Measurements from ENCODE around the gene AP5S1.
"Not testable (repeated sequence)": the region's sequence is repeated elsewhere in the genome, so short reads cannot be mapped to it uniquely, and the experiment has no call there.

The AP5S1 gene

GRCh38 chr20:3787324-3788014 lies 32.9 kb upstream of the AP5S1 start:
- Histone ChIP-seq H2BK15ac (ENCODE audit: low read depth, poor library complexity, severe bottlenecking) (no peak overlapping the region), H3K9ac (ENCODE audit: low read length) (peak overlapping the region; percentile 83), H4K91ac (ENCODE audit: low read length) (no peak overlapping the region), H3K4ac (ENCODE audit: low read depth in 1 of 2, low read length in 2 of 2) (peak overlapping the region in 1 of 2 experiments; percentile 21), H2BK5ac (ENCODE audit: low read depth, low read length, poor library complexity, severe bottlenecking) (no peak overlapping the region), H3K14ac (ENCODE audit: low read length in 2 of 2) (no peak overlapping the region), H3K4me1 (ENCODE audit: control insufficient read depth, insufficient read depth, low read depth, low read length) (peaks cover 31% of the 10 kb centered on the region), H3K4me3 (ENCODE audit: insufficient read depth in 1 of 2, low read depth in 1 of 2, low read length in 2 of 2) (peak overlapping the region in 1 of 2 experiments; percentile 77), H3K18ac (ENCODE audit: low read depth in 1 of 2, low read length in 2 of 2) (no peak overlapping the region), H3K27me3 (ENCODE audit: control insufficient read depth in 1 of 2, insufficient read depth in 1 of 2, low read length in 2 of 2) (no peaks in the 10 kb centered on the region), H2AK5ac (ENCODE audit: low read length, severe bottlenecking) (no peak overlapping the region), H3K36me3 (ENCODE audit: control insufficient read depth in 1 of 2, insufficient read depth in 2 of 2, low read depth in 1 of 2, low read length in 2 of 2) (peaks cover 23 to 24% of the 10 kb centered on the region in 2 experiments), H4K8ac (ENCODE audit: low read length) (no peak overlapping the region), H3K4me2 (ENCODE audit: low read length, poor library complexity, severe bottlenecking) (no peak overlapping the region), H3K23ac (ENCODE audit: low read length in 2 of 2) (no peak overlapping the region), H3K9me3 (ENCODE audit: control insufficient read depth, low read length) (no peaks in the 10 kb centered on the region), H3K27ac (ENCODE audit: low read length, poor library complexity, severe bottlenecking) (no peak overlapping the region), H3K79me1 (replicated peaks; ENCODE audit: low read length, poor library complexity, severe bottlenecking) (peaks cover 18% of the 10 kb centered on the region), H2BK120ac (ENCODE audit: low read depth, low read length) (no peak overlapping the region), H2BK12ac (ENCODE audit: low read length in 2 of 2) (no peak overlapping the region), H2AFZ (ENCODE audit: low read depth, low read length) (no peak overlapping the region)
- 91% methylated on average over 4 of the region's 5 CpGs for WGBS
- peak; percentile 40 for DNase-seq

- DNase-seq, result peak; percentile 22
- 40% methylated on average over 4 of the region's 4 CpGs for WGBS
- H3K18ac ChIP-seq (ENCODE audit: low read depth in 1 of 2, low read length in 2 of 2), result peak overlapping the region in 1 of 2 experiments; percentile 2
Observed at GRCh38 chr20:3788685-3789155, 31.6 kb upstream of the AP5S1 start.

DNA sequence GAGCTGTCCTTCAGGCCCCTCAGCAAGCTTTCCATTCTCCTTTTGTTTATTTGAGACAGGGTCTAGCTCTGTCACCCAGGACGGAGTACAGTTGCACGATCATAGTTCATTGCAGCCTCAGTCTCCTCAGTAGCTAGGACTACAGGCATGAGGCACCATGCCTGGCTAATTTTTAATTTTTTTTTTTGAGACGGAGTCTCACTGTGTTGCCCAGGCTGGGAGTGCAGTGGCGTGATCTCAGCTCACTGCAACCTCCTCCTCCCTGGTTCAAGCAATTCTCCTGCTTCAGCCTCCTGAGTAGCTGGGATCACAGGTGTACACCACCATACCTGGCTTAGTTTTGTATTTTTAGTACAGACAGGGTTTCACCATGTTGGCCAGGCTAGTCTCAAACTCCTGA lies 31.1 kb upstream of the AP5S1 start:
- Histone ChIP-seq H3K4me1 (ENCODE audit: control insufficient read depth, insufficient read depth, low read depth, low read length) (peaks cover 19% of the 10 kb centered on the region), H3K36me3 (ENCODE audit: control insufficient read depth in 1 of 2, insufficient read depth in 2 of 2, low read depth in 1 of 2, low read length in 2 of 2) (peaks cover 12 to 17% of the 10 kb centered on the region in 2 experiments), H2BK12ac (ENCODE audit: low read length in 2 of 2) (peak overlapping the region in 1 of 2 experiments; percentile 31), H3K79me1 (replicated peaks; ENCODE audit: low read length, poor library complexity, severe bottlenecking) (peaks cover 10% of the 10 kb centered on the region)
- H3K23ac ChIP-seq (ENCODE audit: low read length in 2 of 2); H2BK5ac ChIP-seq (ENCODE audit: low read depth, low read length, poor library complexity, severe bottlenecking); DNase-seq; H2AK5ac ChIP-seq (ENCODE audit: low read length, severe bottlenecking); H3K27ac ChIP-seq (ENCODE audit: low read length, poor library complexity, severe bottlenecking); H2BK120ac ChIP-seq (ENCODE audit: low read depth, low read length); H3K9me3 ChIP-seq (ENCODE audit: control insufficient read depth, low read length); H3K14ac ChIP-seq (ENCODE audit: low read length in 2 of 2); H3K4ac ChIP-seq (ENCODE audit: low read depth in 1 of 2, low read length in 2 of 2); H3K9ac ChIP-seq (ENCODE audit: low read length); H2AFZ ChIP-seq (ENCODE audit: low read depth, low read length); H4K91ac ChIP-seq (ENCODE audit: low read length); H2BK15ac ChIP-seq (ENCODE audit: low read depth, poor library complexity, severe bottlenecking); H3K4me3 ChIP-seq (ENCODE audit: insufficient read depth in 1 of 2, low read depth in 1 of 2, low read length in 2 of 2); H4K8ac ChIP-seq (ENCODE audit: low read length); H3K27me3 ChIP-seq (ENCODE audit: control insufficient read depth in 1 of 2, insufficient read depth in 1 of 2, low read length in 2 of 2); H3K18ac ChIP-seq (ENCODE audit: low read depth in 1 of 2, low read length in 2 of 2); H3K4me2 ChIP-seq (ENCODE audit: low read length, poor library complexity, severe bottlenecking): not testable (repeated sequence)
- WGBS, result 93% methylated on average over 4 of the region's 4 CpGs

More at GRCh38 chr20:3788685-3789155, 31.6 kb upstream of the AP5S1 start:
- H3K4ac ChIP-seq (ENCODE audit: low read depth in 1 of 2, low read length in 2 of 2), result no peak overlapping the region
- no peak overlapping the region for H2BK5ac ChIP-seq (ENCODE audit: low read depth, low read length, poor library complexity, severe bottlenecking)
- no peak overlapping the region for H3K4me2 ChIP-seq (ENCODE audit: low read length, poor library complexity, severe bottlenecking)
- no peak overlapping the region for H3K9ac ChIP-seq (ENCODE audit: low read length)
- no peaks in the 10 kb centered on the region for H3K27me3 ChIP-seq (ENCODE audit: control insufficient read depth in 1 of 2, insufficient read depth in 1 of 2, low read length in 2 of 2)
- H4K8ac ChIP-seq (ENCODE audit: low read length), result no peak overlapping the region
- H2AFZ ChIP-seq (ENCODE audit: low read depth, low read length), result no peak overlapping the region
- peaks cover 12 to 20% of the 10 kb centered on the region in 2 experiments for H3K36me3 ChIP-seq (ENCODE audit: control insufficient read depth in 1 of 2, insufficient read depth in 2 of 2, low read depth in 1 of 2, low read length in 2 of 2)
- no peak overlapping the region for H2BK15ac ChIP-seq (ENCODE audit: low read depth, poor library complexity, severe bottlenecking)
- no peak overlapping the region for H4K91ac ChIP-seq (ENCODE audit: low read length)
- peak overlapping the region in 1 of 2 experiments; percentile 31 for H2BK12ac ChIP-seq (ENCODE audit: low read length in 2 of 2)
- H3K9me3 ChIP-seq (ENCODE audit: control insufficient read depth, low read length), result no peaks in the 10 kb centered on the region
- no peak overlapping the region for H3K27ac ChIP-seq (ENCODE audit: low read length, poor library complexity, severe bottlenecking)
- no peak overlapping the region for H2AK5ac ChIP-seq (ENCODE audit: low read length, severe bottlenecking)
- peaks cover 24% of the 10 kb centered on the region for H3K4me1 ChIP-seq (ENCODE audit: control insufficient read depth, insufficient read depth, low read depth, low read length)
- H2BK120ac ChIP-seq (ENCODE audit: low read depth, low read length), result no peak overlapping the region
- H3K79me1 ChIP-seq (replicated peaks; ENCODE audit: low read length, poor library complexity, severe bottlenecking), result peaks cover 11% of the 10 kb centered on the region
- H3K23ac ChIP-seq (ENCODE audit: low read length in 2 of 2), result no peak overlapping the region
- no peak overlapping the region for H3K4me3 ChIP-seq (ENCODE audit: insufficient read depth in 1 of 2, low read depth in 1 of 2, low read length in 2 of 2)
- H3K14ac ChIP-seq (ENCODE audit: low read length in 2 of 2), result no peak overlapping the region

GRCh38 chr20:3794168-3794567 lies 26.2 kb upstream of the AP5S1 start:
- H3K9me3 ChIP-seq (ENCODE audit: control insufficient read depth, low read length); H2BK15ac ChIP-seq (ENCODE audit: low read depth, poor library complexity, severe bottlenecking); DNase-seq; H3K27me3 ChIP-seq (ENCODE audit: control insufficient read depth in 1 of 2, insufficient read depth in 1 of 2, low read length in 2 of 2); H2BK12ac ChIP-seq (ENCODE audit: low read length in 2 of 2); H3K4ac ChIP-seq (ENCODE audit: low read depth in 1 of 2, low read length in 2 of 2); H4K91ac ChIP-seq (ENCODE audit: low read length); H3K27ac ChIP-seq (ENCODE audit: low read length, poor library complexity, severe bottlenecking); H3K23ac ChIP-seq (ENCODE audit: low read length in 2 of 2); H3K4me2 ChIP-seq (ENCODE audit: low read length, poor library complexity, severe bottlenecking); H3K4me3 ChIP-seq (ENCODE audit: insufficient read depth in 1 of 2, low read depth in 1 of 2, low read length in 2 of 2); H2AFZ ChIP-seq (ENCODE audit: low read depth, low read length); H4K8ac ChIP-seq (ENCODE audit: low read length); H2BK5ac ChIP-seq (ENCODE audit: low read depth, low read length, poor library complexity, severe bottlenecking); H3K18ac ChIP-seq (ENCODE audit: low read depth in 1 of 2, low read length in 2 of 2); H3K9ac ChIP-seq (ENCODE audit: low read length); H2AK5ac ChIP-seq (ENCODE audit: low read length, severe bottlenecking); H3K14ac ChIP-seq (ENCODE audit: low read length in 2 of 2): not testable (repeated sequence)
- H2BK120ac ChIP-seq (ENCODE audit: low read depth, low read length), result peak overlapping the region; percentile 19
- H3K4me1 ChIP-seq (ENCODE audit: control insufficient read depth, insufficient read depth, low read depth, low read length), result peaks cover 26% of the 10 kb centered on the region
- peaks cover 14 to 19% of the 10 kb centered on the region in 2 experiments for H3K36me3 ChIP-seq (ENCODE audit: control insufficient read depth in 1 of 2, insufficient read depth in 2 of 2, low read depth in 1 of 2, low read length in 2 of 2)
- WGBS, result 73% methylated on average over 1 of the region's 3 CpGs
- H3K79me1 ChIP-seq (replicated peaks; ENCODE audit: low read length, poor library complexity, severe bottlenecking), result peaks cover 20% of the 10 kb centered on the region
